GM08714 (cell line): ENCODE data around the gene SMIM22.
"Not testable (repeated sequence)": the region's sequence is repeated elsewhere in the genome, so short reads cannot be mapped to it uniquely, and the experiment has no call there.

ENCODE experiments used
- H3K4me3 ChIP-seq: fragments of 200-500 bp; sonication (Bioruptor generic); 2 replicates; pipeline ENCODE4 v1.5.1; 2014; ENCODE audit warnings: mild to moderate bottlenecking, low read length, inconsistent platforms
- ZNF274 ChIP-seq: IDR thresholded peaks from 2 replicates; pipeline ENCODE4 v1.6.1; 2012; ENCODE audit warnings: mild to moderate bottlenecking, low read depth, low read length

SMIM22 gene

DNA sequence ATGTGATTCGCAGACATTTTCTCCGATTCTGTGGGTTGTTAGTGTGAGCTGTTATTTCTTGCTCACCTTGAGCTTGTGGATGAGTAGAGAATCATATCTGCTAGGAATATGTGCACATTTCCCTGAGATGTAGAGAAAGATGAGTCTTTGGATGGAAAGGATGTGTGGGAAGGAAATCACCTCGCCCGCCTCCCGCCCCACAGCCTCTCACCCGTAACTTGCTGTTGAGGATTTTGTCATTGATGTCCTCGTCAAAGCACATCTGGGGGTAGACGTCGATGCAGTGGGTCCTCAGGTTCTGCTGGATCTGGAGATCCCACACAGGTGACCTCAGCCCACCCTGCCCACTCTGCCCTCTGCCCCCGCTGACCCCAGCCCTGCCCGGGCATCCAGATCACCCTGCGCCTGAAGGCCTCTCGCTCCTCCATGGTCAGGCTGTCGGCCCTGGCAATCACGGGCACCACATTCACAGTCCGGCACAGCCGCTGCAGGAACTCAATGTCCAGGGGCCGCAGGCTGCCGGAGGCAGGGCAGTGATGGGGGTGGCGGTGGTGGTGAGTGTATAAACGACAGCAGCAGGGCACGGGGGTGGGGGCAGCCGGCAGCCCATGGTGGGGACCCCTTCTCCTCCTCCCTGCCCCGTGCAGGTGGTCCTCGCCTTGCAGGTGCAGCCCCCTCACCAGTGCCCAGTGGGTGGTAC, 11.8 kb upstream of the SMIM22 start:
- TF ChIP-seq ZNF274, result no peak
- no peak overlapping the region for H3K4me3 ChIP-seq

DNA sequence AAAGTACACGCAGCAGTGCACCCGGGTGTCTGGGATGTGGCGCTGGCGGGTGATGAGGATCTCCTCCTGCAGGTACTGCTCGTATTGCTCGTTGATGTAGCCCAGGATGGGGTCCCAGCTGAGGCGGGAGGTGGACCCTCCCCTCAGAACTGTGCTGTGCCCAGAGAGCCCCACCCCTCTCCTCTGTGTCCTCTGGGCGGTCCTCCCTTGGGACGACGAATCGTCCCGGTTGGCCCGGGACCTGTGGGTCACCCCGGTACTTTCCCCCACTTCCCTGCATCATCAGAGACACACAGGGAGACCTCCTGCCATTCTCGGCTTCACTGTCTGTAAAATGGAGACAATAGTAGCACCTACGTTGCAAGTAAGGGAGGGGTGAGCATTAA, 11.2 kb upstream of the SMIM22 start:
- no peak overlapping the region for H3K4me3 ChIP-seq
- no peak for TF ChIP-seq ZNF274

DNA sequence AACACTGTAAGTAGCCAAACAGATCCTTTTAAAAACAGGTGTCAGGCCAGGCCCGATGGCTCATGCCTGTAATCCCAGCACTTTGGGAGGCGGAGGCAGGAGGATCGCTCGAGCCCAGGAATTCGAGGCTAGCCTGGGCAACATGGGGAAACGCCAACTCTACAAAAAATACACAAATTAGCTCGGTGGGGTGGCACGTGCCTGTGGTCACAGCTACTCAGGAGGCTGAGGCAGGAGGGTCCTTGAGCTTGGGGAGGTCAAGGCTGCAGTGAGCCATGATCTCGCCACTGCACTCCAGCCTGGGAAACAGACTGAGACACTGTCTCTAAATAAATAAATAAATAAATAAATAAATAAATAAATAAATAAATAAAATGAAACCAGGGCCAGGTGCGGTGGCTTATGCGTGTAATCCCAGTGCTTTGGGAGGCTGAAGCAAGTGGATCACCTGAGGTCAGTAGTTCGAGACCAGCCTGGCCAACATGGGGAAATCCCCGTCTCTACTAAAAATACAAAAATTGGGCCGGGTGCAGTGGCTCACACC, 10.7 kb upstream of the SMIM22 start:
- not testable (repeated sequence) for H3K4me3 ChIP-seq

DNA sequence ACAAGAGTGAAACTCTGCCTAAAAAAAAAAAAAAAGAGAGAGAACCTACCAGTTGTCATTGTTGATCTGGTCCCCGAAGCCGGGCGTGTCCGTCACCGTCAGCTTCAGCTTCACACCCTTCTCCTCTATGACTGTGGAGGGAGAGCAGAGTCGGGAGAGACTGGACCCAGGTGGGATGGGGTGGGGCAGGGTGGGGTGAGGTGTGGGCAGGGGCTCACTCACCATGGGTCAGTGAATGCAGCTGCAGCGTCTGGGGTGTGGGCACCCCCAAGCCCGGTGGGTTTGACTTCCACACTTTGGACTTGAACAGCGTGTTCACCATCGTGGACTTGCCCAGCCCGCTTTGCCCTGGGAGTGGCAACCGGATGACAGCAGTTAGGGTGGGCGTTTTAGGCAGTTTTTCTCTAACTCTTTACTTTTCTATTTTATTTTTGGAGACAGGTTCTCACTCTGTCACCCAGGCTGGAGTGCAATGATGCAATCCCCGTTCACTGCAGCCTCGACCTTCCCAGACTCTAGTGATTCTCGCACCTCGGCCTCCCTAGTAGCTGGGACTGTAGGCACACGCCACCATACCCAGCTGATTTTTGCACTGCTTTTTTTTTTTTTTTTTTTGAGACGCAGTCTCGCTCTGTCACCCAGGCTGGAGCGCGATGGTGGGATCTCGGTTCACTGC, 9.3 kb upstream of the SMIM22 start:
- TF ChIP-seq ZNF274, result no peak
- H3K4me3 ChIP-seq, result no peak overlapping the region

DNA sequence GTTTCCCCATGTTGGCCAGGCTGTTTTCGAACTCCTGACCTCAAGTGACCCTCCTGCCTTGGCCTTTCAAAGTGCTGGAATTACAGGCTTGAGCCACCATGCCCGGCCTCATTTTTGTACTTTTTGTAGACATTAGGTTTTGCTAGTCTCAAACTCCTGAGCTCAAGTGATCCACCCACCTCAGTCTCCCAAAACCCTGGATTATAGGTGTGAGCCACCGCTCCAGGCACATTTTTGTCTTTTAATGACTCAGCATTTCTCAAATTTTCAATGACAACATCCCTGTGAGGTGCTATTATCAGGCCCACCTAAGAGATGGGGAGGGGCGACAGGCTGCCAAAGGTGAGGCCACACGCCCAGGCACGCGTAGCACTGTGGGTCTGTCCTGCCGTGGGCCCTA, 8.1 kb upstream of the SMIM22 start:
- TF ChIP-seq ZNF274, result no peak

DNA sequence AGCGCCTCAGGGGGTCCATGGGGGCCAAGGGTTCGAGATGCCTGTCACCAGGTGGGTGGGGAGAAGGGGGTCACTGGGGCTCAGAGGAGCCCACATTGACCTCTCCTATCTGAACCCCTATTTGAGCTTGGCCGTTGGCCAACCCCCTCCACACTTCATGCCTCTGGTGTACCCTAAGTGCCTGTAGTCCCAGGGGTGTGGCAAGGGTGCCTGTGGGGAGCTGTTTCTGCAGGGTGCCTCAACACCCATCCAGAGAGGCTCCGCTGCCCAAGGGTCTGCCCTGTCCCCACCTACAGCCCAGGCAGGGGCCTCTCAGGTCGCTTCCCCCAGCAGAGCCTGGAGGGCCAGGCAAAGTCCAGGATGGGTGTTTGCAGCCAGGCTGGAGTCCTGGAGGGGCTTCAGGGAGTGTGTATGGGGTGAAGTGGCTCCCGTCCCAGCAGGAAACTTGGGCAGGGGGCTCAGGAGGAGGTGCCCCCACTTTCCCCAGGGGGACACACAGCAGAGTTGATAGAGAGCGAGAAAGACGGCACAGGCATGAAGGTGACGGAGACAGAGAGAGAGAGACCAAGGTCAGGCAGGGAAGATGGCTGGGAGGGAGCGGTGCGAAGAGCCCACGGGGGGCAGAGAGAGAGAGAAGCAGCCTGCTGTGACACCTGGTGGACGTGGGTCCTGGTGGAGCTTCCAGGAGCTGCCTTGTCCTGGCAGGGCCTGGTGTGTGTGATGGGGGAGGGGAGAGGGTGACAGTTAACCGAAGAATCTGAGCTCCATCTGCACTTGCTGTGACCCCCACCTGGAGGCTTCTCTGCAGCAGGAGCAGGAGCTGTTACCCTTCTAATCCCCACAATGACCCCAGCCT, 7.3 kb upstream of the SMIM22 start, which contains the start of gene SEPTIN12:
Gene SEPTIN12 (minus strand): TSS at position 719 of the 856 bp plus-strand sequence. CDS start 700 bp downstream, at position 19.
- H3K4me3 ChIP-seq, result no peak within 1 kb of the TSS
- no peak for TF ChIP-seq ZNF274

More for the DNA sequence above, 8.1 kb upstream of the SMIM22 start:
- no peak overlapping the region for H3K4me3 ChIP-seq

DNA sequence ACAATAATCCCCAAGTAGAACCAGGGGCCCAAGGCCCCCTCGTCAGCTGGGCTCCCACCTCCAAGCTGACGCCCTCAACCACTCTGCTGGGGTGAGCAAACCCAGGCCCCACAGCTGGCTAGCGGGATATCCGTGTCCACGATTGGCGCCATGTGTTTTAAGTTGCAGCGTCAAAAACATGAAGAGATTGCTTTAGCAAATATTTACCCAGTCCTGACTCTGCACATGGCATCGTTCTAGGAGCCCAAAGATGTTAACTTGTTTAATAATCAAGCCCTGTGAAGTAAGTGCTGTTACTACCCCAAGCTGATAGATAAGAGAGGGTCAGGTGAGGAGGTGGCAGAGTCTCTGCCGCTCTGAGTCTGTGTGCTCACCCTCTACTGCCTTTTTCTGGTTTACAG, 6.7 kb upstream of the SMIM22 start:
- no peak overlapping the region for H3K4me3 ChIP-seq
- no peak for TF ChIP-seq ZNF274

DNA sequence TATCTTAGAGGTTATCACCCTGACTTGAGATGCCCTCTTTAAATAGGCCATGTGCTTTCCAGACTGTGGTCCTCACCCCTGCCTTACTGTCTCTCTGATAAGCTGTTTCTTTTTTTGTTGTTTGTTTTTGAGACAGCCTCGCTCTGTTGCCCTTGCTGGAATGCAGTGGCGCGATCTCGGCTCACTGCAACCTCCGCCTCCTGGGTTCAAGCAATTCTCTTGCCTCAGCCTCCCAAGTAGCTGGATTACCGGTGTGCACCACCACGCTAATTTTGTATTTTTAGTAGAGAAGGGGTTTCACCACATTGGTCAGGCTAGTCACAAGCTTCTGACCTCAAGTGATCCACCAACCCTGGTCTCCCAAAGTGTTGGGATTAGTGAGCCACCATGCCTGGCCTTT, 6.3 kb upstream of the SMIM22 start:
- no peak for TF ChIP-seq ZNF274
- H3K4me3 ChIP-seq, result no peak overlapping the region

DNA sequence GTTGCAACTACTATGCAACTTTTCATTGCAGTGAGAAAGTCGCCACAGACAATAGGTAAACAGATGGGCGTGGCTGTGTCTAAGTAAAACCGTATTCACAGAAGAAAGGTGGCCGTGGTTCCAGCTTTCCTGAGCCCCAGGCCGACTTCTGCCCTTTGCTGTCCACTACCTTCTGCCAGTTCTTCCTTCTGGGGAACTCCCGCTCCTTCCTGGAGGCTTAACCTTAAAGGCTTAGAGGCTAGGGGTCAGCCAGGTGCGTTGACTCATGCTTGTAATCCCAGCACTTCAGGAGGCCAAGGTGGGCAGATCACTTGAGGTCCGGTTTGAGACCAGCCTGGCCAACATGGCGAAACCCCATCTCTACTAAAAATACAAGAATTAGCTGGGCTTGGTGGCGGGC, 4.9 kb upstream of the SMIM22 start:
- TF ChIP-seq ZNF274, result no peak
- H3K4me3 ChIP-seq, result no peak overlapping the region

DNA sequence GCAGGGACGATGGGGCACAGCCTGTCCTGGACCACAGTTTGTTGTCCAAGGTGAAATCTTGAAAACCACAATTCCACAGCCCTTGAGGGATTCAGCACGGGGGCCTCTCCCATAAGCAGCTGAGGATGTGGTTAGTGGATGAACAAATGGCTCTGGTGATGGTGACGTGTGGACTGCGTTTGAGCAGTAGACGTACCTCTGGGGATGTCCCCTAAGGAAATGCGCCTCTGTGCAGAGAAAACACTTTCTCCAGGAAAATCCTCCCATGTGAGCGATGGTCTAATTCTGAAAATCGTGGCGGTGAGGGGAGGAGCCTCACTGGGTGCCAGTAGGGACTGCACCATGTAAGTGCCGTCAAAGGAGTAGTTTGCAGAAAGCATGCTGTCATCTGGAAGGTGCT, 4.3 kb upstream of the SMIM22 start:
- H3K4me3 ChIP-seq, result no peak overlapping the region

DNA sequence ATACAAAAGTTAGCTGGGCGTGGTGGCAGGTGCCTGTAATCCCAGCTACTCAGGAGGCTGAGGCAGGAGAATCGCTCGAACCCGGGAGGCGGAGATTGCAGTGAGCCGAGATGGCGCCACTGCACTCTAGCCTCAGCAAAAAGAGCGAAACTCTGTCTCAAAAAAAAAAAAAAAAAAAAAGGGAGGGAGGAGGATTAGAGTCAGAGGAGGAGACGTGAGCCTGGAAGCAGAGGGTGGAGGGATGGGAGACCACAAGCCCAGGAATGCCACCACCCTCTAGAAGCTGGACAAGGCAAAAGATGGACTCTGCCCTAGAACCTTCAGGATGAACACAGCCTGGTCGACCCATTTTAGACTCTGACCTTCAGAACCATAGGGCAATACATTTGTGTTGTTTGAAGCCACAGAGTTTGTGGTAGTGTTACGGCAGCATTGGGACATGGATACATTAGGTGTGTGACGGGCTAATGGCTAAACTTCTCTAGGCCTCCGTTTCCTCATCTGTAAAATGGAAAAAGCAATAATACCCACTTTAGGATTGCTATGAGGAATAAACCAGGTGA, 2.1 kb upstream of the SMIM22 start:
- H3K4me3 ChIP-seq, result no peak overlapping the region
- no peak for TF ChIP-seq ZNF274

More for the DNA sequence above, 4.3 kb upstream of the SMIM22 start:
- TF ChIP-seq ZNF274, result no peak

DNA sequence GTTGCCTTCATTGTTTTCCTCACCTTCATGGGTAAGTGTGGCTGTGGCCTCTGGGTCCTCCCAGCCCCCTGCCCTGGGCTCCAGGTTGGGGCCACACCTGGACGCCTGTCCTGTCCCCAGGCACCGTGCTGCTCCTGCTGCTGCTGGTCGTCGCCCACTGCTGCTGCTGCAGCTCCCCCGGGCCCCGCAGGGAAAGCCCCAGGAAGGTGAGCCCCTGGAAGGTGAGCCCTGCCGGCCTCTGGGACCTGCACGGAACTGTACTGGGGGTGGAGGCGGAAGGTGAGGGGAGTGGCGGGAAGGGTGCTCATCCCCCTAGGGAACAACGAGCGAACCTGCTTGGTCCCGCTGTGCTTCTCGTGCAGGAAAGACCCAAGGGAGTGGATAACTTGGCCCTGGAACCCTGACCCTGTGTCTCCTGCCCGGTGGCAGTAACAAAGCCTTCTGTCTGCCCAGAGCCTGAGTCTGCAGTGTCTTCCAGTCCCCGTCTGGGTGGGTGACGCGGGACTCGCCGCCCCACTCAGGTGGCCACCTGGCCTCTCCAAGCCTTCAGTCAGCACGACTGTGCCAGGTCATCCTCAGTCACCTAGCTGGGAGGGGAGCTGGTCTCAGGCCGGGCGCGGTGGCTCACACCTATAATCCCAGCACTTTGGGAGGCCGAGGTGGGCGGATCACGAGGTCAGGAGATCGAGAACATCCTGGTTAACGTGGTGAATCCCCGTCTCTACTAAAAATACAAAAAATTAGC, 831 bp downstream of the SMIM22 start:
- no peak for TF ChIP-seq ZNF274
- H3K4me3 ChIP-seq, result no peak overlapping the region

DNA sequence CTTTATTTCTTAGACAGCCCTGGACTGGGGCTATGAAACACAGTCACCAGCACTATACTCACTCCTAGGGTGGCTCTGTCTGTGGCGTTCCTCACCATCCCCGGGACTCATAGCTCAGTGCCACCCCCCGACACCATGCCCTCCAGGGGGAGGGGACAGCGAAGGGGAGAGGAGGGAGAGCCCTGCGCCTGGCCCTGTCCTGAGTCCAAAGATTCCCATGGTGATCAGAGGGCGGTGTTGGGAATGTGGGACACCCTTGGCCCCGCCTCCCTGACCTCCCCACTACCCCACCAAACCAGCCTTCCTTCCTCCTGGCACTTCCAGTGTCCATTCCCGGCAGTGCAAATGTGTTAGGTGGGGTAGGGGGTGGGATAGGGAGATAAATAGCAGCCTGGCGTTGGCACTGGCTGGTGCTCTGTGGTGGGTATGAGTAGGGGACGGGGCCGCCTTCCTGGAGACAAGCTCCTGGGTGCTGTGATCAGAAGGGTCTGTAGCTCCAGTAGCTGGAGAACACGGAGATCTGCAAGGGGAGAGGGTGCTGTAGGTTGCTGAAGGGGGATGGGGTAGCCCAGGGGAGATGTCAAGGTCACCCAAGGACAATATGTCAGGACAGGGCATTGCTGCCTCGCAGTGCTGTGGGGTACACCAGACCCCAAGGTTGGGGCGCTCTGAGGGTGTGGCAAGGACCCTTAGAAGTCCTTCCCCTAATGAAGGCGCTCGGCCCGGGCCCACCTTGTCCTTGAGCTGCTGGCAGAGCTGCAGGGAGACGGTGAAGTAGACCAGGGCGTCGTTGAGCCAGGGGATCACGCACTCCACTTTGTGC, 2.0 kb downstream of the SMIM22 start:
- no peak overlapping the region for H3K4me3 ChIP-seq

More for the DNA sequence above, 2.0 kb downstream of the SMIM22 start:
- no peak for TF ChIP-seq ZNF274
